GM12801 (cell line): ENCODE measurements around the gene SRRM1.

ENCODE experiments used
- TF ChIP-seq, protein P1 (sequence below): IDR thresholded peaks from one replicate; pipeline ENCODE4 v1.5.1; 2011; ENCODE audit warnings: control low read depth; ENCODE audit not compliant: insufficient read length; ENCODE audit errors: extremely low read depth

Gene SRRM1

DNA sequence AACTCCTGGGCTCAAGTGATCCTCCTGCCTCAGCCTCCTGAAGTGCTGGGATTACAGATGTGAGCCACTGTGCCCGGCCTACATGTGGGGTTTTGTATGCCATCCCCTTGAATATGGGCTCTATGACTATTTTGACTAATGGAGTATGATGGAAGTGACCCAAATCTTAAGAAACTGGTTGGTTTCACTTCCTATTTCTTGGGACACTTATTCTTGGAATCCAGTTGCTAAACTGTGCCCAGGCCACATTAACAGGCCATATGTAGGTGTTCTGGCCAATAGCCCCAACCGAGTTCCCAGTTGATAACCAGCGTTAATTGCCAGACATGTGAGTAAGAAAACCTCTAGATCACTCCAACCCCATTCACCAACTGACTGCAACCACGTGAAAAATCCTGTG, 65.8 kb downstream of the SRRM1 start:
- TF ChIP-seq, protein P1, sequence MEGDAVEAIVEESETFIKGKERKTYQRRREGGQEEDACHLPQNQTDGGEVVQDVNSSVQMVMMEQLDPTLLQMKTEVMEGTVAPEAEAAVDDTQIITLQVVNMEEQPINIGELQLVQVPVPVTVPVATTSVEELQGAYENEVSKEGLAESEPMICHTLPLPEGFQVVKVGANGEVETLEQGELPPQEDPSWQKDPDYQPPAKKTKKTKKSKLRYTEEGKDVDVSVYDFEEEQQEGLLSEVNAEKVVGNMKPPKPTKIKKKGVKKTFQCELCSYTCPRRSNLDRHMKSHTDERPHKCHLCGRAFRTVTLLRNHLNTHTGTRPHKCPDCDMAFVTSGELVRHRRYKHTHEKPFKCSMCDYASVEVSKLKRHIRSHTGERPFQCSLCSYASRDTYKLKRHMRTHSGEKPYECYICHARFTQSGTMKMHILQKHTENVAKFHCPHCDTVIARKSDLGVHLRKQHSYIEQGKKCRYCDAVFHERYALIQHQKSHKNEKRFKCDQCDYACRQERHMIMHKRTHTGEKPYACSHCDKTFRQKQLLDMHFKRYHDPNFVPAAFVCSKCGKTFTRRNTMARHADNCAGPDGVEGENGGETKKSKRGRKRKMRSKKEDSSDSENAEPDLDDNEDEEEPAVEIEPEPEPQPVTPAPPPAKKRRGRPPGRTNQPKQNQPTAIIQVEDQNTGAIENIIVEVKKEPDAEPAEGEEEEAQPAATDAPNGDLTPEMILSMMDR, result no peak

DNA sequence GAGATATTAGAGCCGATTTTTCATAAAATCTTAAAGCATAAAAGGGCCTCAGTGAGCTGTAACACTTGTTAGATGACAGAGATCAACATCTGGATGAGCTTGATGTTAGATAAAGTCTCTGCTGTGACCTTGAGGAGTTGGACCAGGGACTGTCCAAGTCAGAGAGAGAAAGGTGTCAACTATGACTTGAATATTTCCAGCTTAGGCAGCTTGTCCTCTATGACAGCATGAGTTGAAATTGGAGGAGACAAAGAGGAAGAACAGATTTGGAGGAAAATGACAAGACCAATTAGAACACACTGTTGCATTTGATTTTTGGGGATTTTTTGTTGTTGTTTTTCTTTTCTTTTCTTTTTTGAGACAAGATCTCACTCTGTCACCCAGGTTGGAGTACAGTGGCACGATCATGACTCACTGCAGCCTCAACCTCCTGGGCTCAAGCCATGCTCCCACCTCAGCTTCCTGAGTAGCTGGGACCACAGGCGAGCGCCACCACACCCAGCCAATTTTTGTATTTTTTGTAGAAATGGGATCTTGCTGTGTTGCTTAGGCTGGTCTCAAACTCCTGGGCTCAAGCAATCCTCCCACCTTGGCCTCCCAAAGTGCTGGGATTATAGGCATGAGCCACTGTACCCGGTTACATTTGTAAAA, 66.8 kb downstream of the SRRM1 start:
- TF ChIP-seq, protein P1, result no peak

DNA sequence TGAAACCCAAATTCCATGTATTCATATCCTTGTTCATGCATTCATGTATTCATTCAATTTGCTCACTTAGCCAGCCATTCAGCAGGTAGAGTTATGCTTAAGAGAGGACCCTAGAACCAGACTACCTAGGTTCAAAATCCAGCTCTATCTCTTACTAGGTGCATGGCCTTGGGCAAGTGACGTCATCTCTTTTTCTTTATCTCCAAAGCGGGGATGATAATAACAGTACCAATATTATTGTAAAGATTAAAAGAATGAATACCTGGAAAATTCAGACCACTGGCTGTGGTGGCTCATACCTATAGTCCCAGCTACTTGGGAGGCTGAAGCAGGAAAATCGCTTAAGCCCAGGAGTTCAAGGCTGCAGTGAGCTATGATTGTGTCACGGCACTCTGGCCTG, 68.2 kb downstream of the SRRM1 start:
- TF ChIP-seq, protein P1, result no peak

DNA sequence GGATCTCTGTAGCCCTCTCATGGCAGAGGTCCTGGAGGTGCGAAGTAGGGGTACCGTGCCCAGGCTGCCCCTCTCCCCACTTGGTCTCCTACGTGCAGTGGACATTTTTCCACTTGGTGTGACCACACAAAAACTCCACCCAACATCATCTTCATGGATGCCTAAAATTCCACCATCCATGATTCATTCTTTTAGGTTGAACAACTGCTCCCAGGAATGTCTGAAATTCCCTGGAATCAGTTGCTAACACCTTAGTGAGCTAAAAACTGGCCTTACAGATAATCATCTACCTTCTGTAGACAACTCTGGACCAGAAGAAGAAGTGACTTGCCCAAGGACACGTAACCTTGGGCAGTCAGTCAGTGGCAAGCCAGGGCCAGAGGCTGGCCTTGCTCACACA, 70.1 kb downstream of the SRRM1 start:
- TF ChIP-seq, protein P1, result no peak

DNA sequence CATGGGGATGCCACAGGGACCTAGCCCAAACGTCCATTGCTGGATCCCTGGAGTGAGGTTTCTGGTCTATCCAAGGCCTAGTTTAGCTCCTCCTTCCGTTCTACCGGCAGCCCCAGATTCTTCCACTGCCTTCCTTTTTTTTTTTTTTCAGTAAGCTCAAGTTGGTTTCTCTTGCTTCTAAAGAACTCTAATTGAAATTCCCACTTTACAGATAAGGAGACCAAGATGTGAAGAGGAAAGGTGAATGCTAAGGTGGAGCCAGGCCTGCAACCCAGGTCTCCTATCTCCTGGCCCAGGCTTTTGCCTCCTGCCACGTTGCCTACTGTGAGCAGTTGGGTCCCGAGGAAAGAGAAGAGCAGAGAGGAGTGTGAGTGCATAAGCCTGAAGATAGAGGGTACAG, 70.6 kb downstream of the SRRM1 start:
- TF ChIP-seq, protein P1, result no peak

DNA sequence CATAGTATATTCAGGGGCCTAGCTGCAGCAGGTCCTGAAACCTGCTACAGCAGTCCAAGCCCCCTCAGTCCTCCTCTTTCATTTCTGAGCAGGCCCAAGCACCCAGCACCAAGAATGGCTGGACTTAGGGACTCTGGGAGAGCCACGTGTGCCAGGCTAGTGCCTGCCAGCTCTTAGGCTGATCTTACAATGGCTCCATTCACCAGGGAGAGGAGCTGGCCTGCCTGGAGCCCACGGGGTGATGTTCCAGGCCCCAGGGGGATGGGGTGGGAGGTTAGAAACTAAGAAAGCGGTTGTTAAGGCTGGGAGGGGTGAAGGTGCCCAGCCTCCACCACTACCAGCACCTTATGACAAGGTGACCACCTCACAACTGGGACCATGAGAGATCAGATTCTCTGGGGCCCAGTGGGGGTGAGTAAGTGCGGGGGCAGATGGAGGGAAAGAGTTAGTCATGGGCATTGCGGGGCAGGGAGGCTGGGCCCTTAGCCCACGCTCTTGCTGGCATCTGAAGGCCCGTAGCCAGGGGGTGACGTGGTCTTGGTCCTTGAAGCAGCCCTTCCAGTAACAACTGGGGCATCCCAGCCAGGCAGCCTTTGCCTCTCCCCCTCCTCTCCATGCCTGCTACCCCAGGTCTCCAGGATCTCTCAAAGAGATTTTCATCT, 71.9 kb downstream of the SRRM1 start:
- TF ChIP-seq, protein P1, result no peak

DNA sequence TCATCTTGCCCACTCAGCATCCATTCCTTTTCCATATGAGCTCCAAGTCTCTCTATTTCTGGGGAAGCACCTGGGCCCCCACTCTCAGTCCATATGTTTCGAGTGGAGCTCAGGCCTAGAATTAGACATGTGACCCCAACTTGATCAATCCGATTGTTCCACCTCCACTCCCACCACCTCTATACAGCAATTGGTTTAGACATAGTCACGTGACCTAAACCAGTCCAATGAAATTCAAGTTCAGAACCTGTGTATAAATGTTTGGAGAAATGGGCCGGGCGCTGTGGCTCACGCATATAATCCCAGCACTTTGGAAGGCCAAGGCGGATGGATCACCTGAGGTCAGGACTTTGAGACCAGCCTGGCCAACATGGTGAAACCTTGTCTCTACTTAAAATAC, 72.6 kb downstream of the SRRM1 start:
- TF ChIP-seq, protein P1, result no peak
